ENCODE data around the gene ASB3.

The ASB3 gene

DNA sequence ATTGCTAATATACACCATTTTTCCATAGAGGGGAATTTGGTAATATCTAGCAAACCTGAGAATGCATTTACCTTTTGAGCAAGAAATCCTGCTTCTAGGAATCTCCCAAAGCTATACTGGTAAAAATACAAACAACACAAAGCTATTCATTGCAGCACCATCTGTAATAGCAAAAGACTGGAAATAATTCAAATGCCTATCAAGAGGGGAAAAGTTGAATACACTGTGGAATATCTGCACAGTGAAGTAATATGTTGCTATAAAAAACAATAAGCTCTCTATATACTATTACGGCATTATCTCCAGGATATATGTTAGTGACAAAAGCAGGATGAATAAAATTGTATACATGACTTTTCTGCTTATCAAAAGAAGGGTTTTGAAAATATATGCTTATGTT is 131.5 kb downstream of the ASB3 start:
- no peak overlapping the region for H3K4me3 ChIP-seq (ENCODE audit: low read length)
- TF ChIP-seq, protein P1, sequence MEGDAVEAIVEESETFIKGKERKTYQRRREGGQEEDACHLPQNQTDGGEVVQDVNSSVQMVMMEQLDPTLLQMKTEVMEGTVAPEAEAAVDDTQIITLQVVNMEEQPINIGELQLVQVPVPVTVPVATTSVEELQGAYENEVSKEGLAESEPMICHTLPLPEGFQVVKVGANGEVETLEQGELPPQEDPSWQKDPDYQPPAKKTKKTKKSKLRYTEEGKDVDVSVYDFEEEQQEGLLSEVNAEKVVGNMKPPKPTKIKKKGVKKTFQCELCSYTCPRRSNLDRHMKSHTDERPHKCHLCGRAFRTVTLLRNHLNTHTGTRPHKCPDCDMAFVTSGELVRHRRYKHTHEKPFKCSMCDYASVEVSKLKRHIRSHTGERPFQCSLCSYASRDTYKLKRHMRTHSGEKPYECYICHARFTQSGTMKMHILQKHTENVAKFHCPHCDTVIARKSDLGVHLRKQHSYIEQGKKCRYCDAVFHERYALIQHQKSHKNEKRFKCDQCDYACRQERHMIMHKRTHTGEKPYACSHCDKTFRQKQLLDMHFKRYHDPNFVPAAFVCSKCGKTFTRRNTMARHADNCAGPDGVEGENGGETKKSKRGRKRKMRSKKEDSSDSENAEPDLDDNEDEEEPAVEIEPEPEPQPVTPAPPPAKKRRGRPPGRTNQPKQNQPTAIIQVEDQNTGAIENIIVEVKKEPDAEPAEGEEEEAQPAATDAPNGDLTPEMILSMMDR (conservative IDR thresholded peaks at IDR 0.05; ENCODE audit: low read depth, low read length): no peak
- no peak for DNase-seq (ENCODE audit: low read depth)

DNA sequence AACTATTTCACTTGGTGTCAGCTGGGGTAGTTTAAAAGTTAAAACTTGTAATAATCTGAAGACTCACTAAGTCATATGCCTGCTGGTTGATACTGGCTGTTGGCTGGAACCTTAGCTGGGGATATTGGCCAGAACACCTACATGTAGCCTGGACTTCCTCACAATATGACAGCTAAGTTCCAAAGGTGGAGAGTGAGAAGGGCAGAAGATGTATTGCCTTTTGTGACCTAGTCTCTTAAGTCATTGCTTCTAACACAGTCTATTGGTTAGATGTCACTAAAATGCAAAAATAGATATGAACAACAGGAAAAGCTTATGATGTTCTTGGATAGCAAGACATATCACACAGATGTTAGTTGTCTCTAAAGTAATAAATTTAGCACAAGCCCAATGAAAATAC is 132.4 kb downstream of the ASB3 start:
- no peak overlapping the region for H3K4me3 ChIP-seq (ENCODE audit: low read length)
- no peak for DNase-seq (ENCODE audit: low read depth)
- TF ChIP-seq, protein P1 (conservative IDR thresholded peaks at IDR 0.05; ENCODE audit: low read depth, low read length): no peak

DNA sequence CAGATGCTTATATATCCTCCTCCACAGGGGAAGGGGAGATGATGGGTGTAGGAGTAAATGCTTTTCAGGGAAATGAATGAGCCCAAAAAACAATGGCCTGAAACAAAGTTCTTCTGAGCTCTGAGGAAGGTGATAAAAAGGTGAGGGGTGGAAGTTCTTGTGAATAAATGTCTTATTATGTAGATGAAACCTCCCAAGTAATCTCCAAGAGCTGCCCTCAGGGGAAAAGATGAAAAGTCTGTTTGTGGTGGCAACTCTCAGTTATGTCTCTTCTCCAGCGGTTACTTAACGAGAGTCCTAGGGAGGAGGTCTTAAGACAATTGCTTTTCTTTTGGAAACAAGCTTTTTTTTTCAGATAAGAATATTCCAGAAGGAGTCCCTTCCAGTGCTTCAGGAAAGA is 134.6 kb downstream of the ASB3 start:
- no peak for DNase-seq (ENCODE audit: low read depth)
- TF ChIP-seq, protein P1 (conservative IDR thresholded peaks at IDR 0.05; ENCODE audit: low read depth, low read length): no peak

DNA sequence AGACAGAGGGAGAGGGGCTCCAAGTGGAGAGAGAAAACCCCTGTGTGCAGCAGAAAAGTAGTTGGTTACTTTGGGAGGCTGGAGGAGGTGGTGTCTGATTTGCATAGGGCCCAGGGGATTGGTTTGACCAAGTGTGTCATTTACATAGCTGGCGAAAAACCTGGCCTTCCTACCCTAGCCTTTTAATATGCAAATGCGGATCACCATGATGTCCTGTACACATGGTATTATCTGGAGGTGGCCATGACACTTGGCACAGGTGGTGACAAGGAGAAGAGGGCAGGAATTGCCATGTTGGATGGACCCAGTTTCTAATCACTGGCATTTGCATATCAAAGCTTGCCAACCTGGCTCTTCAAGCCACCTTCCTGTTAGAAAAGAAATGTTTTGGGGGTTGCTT is 140.0 kb downstream of the ASB3 start:
- DNase-seq (ENCODE audit: low read depth): no peak
- TF ChIP-seq, protein P1 (conservative IDR thresholded peaks at IDR 0.05; ENCODE audit: low read depth, low read length): no peak
- H3K4me3 ChIP-seq (ENCODE audit: low read length): no peak overlapping the region

More for the DNA sequence above, 134.6 kb downstream of the ASB3 start:
- H3K4me3 ChIP-seq (ENCODE audit: low read length): no peak overlapping the region

DNA sequence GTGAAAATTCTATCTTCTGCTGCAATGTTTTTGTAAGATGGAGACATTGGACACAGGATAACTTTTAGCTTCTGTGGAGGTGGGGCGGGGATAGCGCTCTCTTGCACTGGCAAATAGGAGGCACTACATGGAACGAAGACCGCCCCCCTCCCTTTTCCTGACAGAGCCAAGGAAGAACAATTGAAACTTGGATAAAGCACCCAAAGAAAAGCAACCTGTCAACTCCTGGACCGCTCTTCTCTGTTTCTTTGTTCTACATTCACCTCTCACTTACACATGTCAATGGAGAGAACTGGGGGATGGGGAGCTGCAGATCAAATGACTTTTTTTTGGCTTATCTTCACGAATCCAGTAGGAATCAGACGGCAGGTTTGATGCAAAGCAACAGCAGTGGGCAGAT is 145.5 kb downstream of the ASB3 start:
- TF ChIP-seq, protein P1 (conservative IDR thresholded peaks at IDR 0.05; ENCODE audit: low read depth, low read length): no peak
- no peak for DNase-seq (ENCODE audit: low read depth)
- no peak overlapping the region for H3K4me3 ChIP-seq (ENCODE audit: low read length)

DNA sequence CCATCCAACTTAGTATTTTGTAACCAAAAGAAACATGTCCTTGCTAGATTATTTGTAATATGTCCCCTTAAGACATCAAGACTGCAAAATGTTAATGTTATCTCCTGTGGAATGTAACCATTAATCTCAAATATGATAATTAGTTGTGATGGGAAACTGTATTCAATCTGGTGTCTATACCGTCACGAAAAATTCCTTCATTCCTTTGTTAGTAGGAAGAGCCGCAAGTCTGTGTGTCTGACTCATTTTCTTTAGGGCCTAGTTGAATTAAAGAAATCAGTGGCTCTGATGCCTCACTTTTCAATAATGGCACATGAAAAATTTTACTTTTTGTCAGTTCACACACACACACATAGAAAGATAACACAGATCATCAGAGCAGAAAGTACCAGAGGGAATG is 146.3 kb downstream of the ASB3 start:
- TF ChIP-seq, protein P1 (conservative IDR thresholded peaks at IDR 0.05; ENCODE audit: low read depth, low read length): no peak
- no peak for DNase-seq (ENCODE audit: low read depth)
- H3K4me3 ChIP-seq (ENCODE audit: low read length): no peak overlapping the region

DNA sequence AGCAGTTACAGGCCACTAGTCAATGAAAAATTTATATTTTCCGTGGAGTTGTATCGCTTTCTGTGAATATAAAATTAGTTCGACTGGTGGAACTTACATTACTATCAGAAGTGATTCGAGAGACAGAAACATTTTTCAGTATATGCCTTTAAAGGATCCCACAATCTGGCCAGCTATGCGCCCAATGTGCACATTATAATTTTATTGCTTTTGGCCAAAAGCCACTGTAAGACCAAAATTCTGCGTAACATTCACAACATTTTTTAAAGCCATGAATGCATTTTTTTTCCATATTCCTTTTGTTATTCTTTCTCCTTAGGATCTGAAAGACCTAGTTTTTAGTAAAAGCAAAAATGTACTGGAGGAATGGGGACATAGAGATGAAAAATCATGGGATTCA is 150.2 kb downstream of the ASB3 start:
- no peak for DNase-seq (ENCODE audit: low read depth)
- TF ChIP-seq, protein P1 (conservative IDR thresholded peaks at IDR 0.05; ENCODE audit: low read depth, low read length): no peak
- no peak overlapping the region for H3K4me3 ChIP-seq (ENCODE audit: low read length)
